PC-3 (cell line): Measurements from ENCODE around the gene DIP2C. TPM values are rescaled to one million over a fixed set of nuclear protein-coding genes. Genes with fewer than 3 reads are reported as not detected.
A peak's percentile ranks its signal among the peaks of the same experiment; 100 is the strongest.

ENCODE experiments used
- ATAC-seq: fragments of 200-7000 bp; cut with Tn5 transposase; 2 replicates; pipeline ENCODE4 v1.9.1; 2020; ENCODE audit warnings: mild to moderate bottlenecking, moderate library complexity
- BruUV-seq: library from RNA; stranded (reverse); fragments of 400-500 nt; replicated peaks from 2 replicates; lab custom pipeline; 2021; lab: Mats Ljungman, UMichigan
- CTCF ChIA-PET: fragments of 300-600 bp; sonication (Branson Sonifier 250); formaldehyde crosslinking; loops from one replicate; lab custom pipeline; 2022; ENCODE audit warnings: antibody characterized with exemption; lab: Charles Lee
- POLR2A ChIA-PET: fragments of 300-600 bp; sonication (Branson Sonifier 250); formaldehyde crosslinking; loops from one replicate; lab custom pipeline; 2022; ENCODE audit warnings: antibody characterized with exemption; ENCODE audit not compliant: unreplicated experiment; lab: Charles Lee
- DNase-seq: peaks from one replicate; pipeline ENCODE4 v3.0.0-alpha.2; 2015
- H2AFZ ChIP-seq: fragments of 300-600 bp; sonication (generic); 2 replicates; pipeline ENCODE4 v1.6.0; 2016; ENCODE audit warnings: antibody characterized with exemption, low read length
- H3F3A ChIP-seq: fragments of 300-600 bp; sonication (generic); one replicate; pipeline ENCODE4 v1.6.0; 2017; ENCODE audit warnings: antibody characterized with exemption, low read length, control low read depth, mild to moderate bottlenecking; ENCODE audit not compliant: unreplicated experiment
- H3K27ac ChIP-seq: fragments of 300-600 bp; sonication (generic); 2 replicates; pipeline ENCODE4 v1.5.1; 2016; ENCODE audit warnings: mild to moderate bottlenecking, low read length
- H3K27me3 ChIP-seq: fragments of 300-600 bp; sonication (generic); 2 replicates; pipeline ENCODE4 v1.6.1; 2016; ENCODE audit warnings: low read length, mixed read lengths
- H3K36me3 ChIP-seq: fragments of 300-600 bp; sonication (generic); 2 replicates; pipeline ENCODE4 v1.6.1; 2016; ENCODE audit warnings: low read depth, mixed run types, low read length, mixed read lengths
- H3K4me1 ChIP-seq: fragments of 300-600 bp; sonication (generic); 2 replicates; pipeline ENCODE4 v1.5.1; 2016; ENCODE audit warnings: low read length; ENCODE audit not compliant: insufficient read depth
- H3K4me2 ChIP-seq: fragments of 300-600 bp; sonication (generic); 2 replicates; pipeline ENCODE4 v1.6.0; 2016; ENCODE audit warnings: low read length
- H3K4me3 ChIP-seq: fragments of 300-600 bp; sonication (generic); 2 replicates; pipeline ENCODE4 v1.5.1; 2016; ENCODE audit warnings: mild to moderate bottlenecking, low read length, mixed read lengths
- H3K79me2 ChIP-seq: fragments of 300-600 bp; sonication (generic); 2 replicates; pipeline ENCODE4 v1.6.1; 2017; ENCODE audit warnings: low read length, mixed read lengths
- H3K9ac ChIP-seq: fragments of 300-600 bp; sonication (generic); 2 replicates; pipeline ENCODE4 v1.6.0; 2016; ENCODE audit warnings: mild to moderate bottlenecking, low read length
- H3K9me2 ChIP-seq: fragments of 300-600 bp; sonication (generic); replicated peaks from 2 replicates; pipeline ENCODE4 v1.6.1; 2016; ENCODE audit warnings: mixed run types, low read length, mixed read lengths
- H3K9me3 ChIP-seq: fragments of 300-600 bp; sonication (generic); 2 replicates; pipeline ENCODE4 v1.6.1; 2016; ENCODE audit warnings: low read length, mixed read lengths
- H4K20me1 ChIP-seq: fragments of 300-600 bp; sonication (generic); 2 replicates; pipeline ENCODE4 v1.6.1; 2016; ENCODE audit warnings: low read length, mixed read lengths
- CTCF ChIP-seq: fragments of 300-600 bp; sonication (generic); conservative IDR thresholded peaks from 2 replicates; pipeline ENCODE4 v1.5.1; 2017; ENCODE audit warnings: antibody characterized with exemption, low read depth, mild to moderate bottlenecking, low read length
- EZH2 ChIP-seq: fragments of 300-600 bp; sonication (generic); IDR thresholded peaks from one replicate; pipeline ENCODE4 v1.6.1; 2017; ENCODE audit warnings: antibody characterized with exemption, mild to moderate bottlenecking, low read length; ENCODE audit not compliant: unreplicated experiment
- EZH2phosphoT487 ChIP-seq: fragments of 300-600 bp; sonication (generic); IDR thresholded peaks from 2 replicates; pipeline ENCODE4 v1.6.1; 2018; ENCODE audit warnings: mild to moderate bottlenecking, antibody characterized with exemption, low read length, borderline replicate concordance
- intact Hi-C: fragments of 100-400 bp; cut with micrococcal nuclease; formaldehyde crosslinking; loops from 2 replicates; pipeline ENCODE4 v1.9.0; 2023
- total RNA-seq: library from RNA; depleted of rRNA; stranded (reverse); fragments of >200 nt; gene quantifications from 2 replicates; pipeline ENCODE4 v1.2.3, GENCODE V29; 2014

DIP2C gene
- total RNA-seq, 1 experiment from 2014 or later = 3.1 TPM

GRCh38 chr10:504806-505205 is 184.7 kb downstream of the DIP2C start:
- H3K9ac ChIP-seq = no peak overlapping the region
- H3K9me3 ChIP-seq = no peaks in the 10 kb centered on the region
- intact Hi-C loops = no loop called here
- no peaks in the 10 kb centered on the region for H3K4me1 ChIP-seq
- no TSS peak for BruUV-seq
- no peak overlapping the region for H2AFZ ChIP-seq
- no peak overlapping the region for H3K4me2 ChIP-seq
- TF ChIP-seq EZH2phosphoT487 (no peak), EZH2 (no peak), CTCF (no peak)
- no peaks in the 10 kb centered on the region for H3K36me3 ChIP-seq
- no peaks in the 10 kb centered on the region for H3K79me2 ChIP-seq
- ChIA-PET CTCF (no interaction called here), POLR2A (no interaction called here)
- no peaks in the 10 kb centered on the region for H3K27me3 ChIP-seq
- no peaks in the 10 kb centered on the region for H3K9me2 ChIP-seq
- no peak for DNase-seq
- H3K4me3 ChIP-seq = no peak overlapping the region
- H3K27ac ChIP-seq = no peak overlapping the region
- H3F3A ChIP-seq = no peaks in the 10 kb centered on the region
- no peaks in the 10 kb centered on the region for H4K20me1 ChIP-seq
- no peak for ATAC-seq

- no peak overlapping the region for H3K4me2 ChIP-seq
- no peak overlapping the region for H3K27ac ChIP-seq
- no peaks in the 10 kb centered on the region for H3K9me3 ChIP-seq
- ChIA-PET POLR2A (no interaction called here), CTCF (no interaction called here)
- H3K4me3 ChIP-seq = no peak overlapping the region
- H2AFZ ChIP-seq = no peak overlapping the region
- H3K9me2 ChIP-seq = no peaks in the 10 kb centered on the region
- H3F3A ChIP-seq = no peaks in the 10 kb centered on the region
- no peaks in the 10 kb centered on the region for H3K27me3 ChIP-seq
- no peaks in the 10 kb centered on the region for H3K36me3 ChIP-seq
- TF ChIP-seq EZH2phosphoT487 = no peak
- TF ChIP-seq CTCF = no peak
- TF ChIP-seq EZH2 = no peak
- H3K4me1 ChIP-seq = no peaks in the 10 kb centered on the region
- ATAC-seq (no peak), DNase-seq (no peak)
- no peaks in the 10 kb centered on the region for H3K79me2 ChIP-seq
- intact Hi-C loops = no loop called here
- no peak overlapping the region for H3K9ac ChIP-seq
- no TSS peak for BruUV-seq
- H4K20me1 ChIP-seq = no peaks in the 10 kb centered on the region
Measured at GRCh38 chr10:504121-504611, 185.3 kb downstream of the DIP2C start.

GRCh38 chr10:501596-501995 is 187.9 kb downstream of the DIP2C start:
- Histone ChIP-seq H3K79me2 (no peaks in the 10 kb centered on the region), H3F3A (no peaks in the 10 kb centered on the region), H3K4me3 (no peak overlapping the region), H3K9ac (no peak overlapping the region), H3K27ac (no peak overlapping the region), H3K27me3 (no peaks in the 10 kb centered on the region), H4K20me1 (no peaks in the 10 kb centered on the region), H3K9me3 (no peaks in the 10 kb centered on the region), H3K4me2 (no peak overlapping the region), H3K4me1 (no peaks in the 10 kb centered on the region), H3K9me2 (no peaks in the 10 kb centered on the region), H2AFZ (no peak overlapping the region), H3K36me3 (no peaks in the 10 kb centered on the region)
- no TSS peak for BruUV-seq
- no peak for TF ChIP-seq EZH2
- no peak for TF ChIP-seq EZH2phosphoT487
- no peak for TF ChIP-seq CTCF
- no peak for ATAC-seq
- POLR2A ChIA-PET = no interaction called here
- CTCF ChIA-PET = no interaction called here
- intact Hi-C loops = no loop called here
- DNase-seq = peak; percentile 60
